KMS-11 (cell line): ENCODE data around the gene POR.

Source experiments
- H2AFZ ChIP-seq: fragments of 200-600 bp; sonication (generic); 2 replicates; pipeline ENCODE4 v1.6.1; 2016; ENCODE audit warnings: antibody characterized with exemption, mixed run types, low read depth
- H3K27ac ChIP-seq: fragments of 200-600 bp; sonication (generic); 2 replicates; pipeline ENCODE4 v1.6.1; 2016; ENCODE audit warnings: mild to moderate bottlenecking, mixed run types
- H3K27me3 ChIP-seq: fragments of 200-600 bp; sonication (generic); 2 replicates; pipeline ENCODE4 v1.6.1; 2017; ENCODE audit warnings: mild to moderate bottlenecking, low read depth, mixed run types, moderate library complexity; ENCODE audit not compliant: insufficient read depth
- H3K36me3 ChIP-seq: fragments of 200-600 bp; sonication (generic); 2 replicates; pipeline ENCODE4 v1.6.1; 2017; ENCODE audit warnings: mild to moderate bottlenecking, mixed run types; ENCODE audit not compliant: insufficient read depth
- H3K4me1 ChIP-seq: fragments of 200-600 bp; sonication (generic); 2 replicates; pipeline ENCODE4 v1.6.1; 2016; ENCODE audit warnings: mild to moderate bottlenecking, low read depth, mixed run types; ENCODE audit not compliant: poor library complexity, severe bottlenecking
- H3K4me2 ChIP-seq: fragments of 200-600 bp; sonication (generic); 2 replicates; pipeline ENCODE4 v1.7.0; 2016; ENCODE audit warnings: mild to moderate bottlenecking, mixed run types
- H3K4me3 ChIP-seq: fragments of 200-600 bp; sonication (generic); IDR thresholded peaks from 2 replicates; pipeline ENCODE4 v1.6.1; 2017; ENCODE audit warnings: low read depth, low read length, mixed read lengths; ENCODE audit not compliant: insufficient read depth
- H3K79me2 ChIP-seq: fragments of 200-600 bp; sonication (generic); 2 replicates; pipeline ENCODE4 v1.6.1; 2016; ENCODE audit warnings: low read depth, mixed run types; ENCODE audit not compliant: insufficient read depth
- H3K9ac ChIP-seq: fragments of 200-600 bp; sonication (generic); 2 replicates; pipeline ENCODE4 v1.6.1; 2016; ENCODE audit warnings: mild to moderate bottlenecking, mixed run types
- H4K20me1 ChIP-seq: fragments of 200-600 bp; sonication (generic); 2 replicates; pipeline ENCODE4 v1.6.1; 2016; ENCODE audit warnings: mild to moderate bottlenecking, mixed run types; ENCODE audit not compliant: insufficient read depth
- TF ChIP-seq, protein P1 (sequence below): fragments of 200-600 bp; sonication (generic); conservative IDR thresholded peaks from 2 replicates; pipeline ENCODE4 v1.6.1; 2017; ENCODE audit warnings: low read depth, mild to moderate bottlenecking, antibody characterized with exemption, low read length, moderate library complexity, mixed read lengths

The POR gene

DNA sequence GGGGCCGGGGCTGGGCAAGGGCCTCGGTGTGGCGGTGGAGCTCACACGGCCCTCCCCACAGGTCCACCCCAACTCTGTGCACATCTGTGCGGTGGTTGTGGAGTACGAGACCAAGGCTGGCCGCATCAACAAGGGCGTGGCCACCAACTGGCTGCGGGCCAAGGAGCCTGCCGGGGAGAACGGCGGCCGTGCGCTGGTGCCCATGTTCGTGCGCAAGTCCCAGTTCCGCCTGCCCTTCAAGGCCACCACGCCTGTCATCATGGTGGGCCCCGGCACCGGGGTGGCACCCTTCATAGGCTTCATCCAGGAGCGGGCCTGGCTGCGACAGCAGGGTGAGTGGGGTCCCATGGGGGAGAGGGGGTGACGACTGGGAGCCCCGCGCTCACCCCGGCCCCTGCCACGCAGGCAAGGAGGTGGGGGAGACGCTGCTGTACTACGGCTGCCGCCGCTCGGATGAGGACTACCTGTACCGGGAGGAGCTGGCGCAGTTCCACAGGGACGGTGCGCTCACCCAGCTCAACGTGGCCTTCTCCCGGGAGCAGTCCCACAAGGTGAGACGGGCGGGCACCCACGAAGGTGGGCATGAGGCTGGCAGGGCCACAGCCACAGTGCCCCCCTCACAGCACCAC, 70.7 kb downstream of the POR start:
- Histone ChIP-seq H2AFZ (no peak overlapping the region), H4K20me1 (no peaks in the 10 kb centered on the region)

DNA sequence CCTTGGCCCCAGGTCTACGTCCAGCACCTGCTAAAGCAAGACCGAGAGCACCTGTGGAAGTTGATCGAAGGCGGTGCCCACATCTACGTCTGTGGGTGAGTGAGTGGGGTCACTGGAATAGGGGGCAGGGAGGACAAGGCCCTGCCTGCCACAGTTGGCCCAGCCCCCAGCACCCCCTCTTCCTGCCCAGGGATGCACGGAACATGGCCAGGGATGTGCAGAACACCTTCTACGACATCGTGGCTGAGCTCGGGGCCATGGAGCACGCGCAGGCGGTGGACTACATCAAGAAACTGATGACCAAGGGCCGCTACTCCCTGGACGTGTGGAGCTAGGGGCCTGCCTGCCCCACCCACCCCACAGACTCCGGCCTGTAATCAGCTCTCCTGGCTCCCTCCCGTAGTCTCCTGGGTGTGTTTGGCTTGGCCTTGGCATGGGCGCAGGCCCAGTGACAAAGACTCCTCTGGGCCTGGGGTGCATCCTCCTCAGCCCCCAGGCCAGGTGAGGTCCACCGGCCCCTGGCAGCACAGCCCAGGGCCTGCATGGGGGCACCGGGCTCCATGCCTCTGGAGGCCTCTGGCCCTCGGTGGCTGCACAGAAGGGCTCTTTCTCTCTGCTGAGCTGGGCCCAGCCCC, 71.3 kb downstream of the POR start:
- H2AFZ ChIP-seq = no peak overlapping the region
- H3K27ac ChIP-seq = no peak overlapping the region
- TF ChIP-seq, protein P1, sequence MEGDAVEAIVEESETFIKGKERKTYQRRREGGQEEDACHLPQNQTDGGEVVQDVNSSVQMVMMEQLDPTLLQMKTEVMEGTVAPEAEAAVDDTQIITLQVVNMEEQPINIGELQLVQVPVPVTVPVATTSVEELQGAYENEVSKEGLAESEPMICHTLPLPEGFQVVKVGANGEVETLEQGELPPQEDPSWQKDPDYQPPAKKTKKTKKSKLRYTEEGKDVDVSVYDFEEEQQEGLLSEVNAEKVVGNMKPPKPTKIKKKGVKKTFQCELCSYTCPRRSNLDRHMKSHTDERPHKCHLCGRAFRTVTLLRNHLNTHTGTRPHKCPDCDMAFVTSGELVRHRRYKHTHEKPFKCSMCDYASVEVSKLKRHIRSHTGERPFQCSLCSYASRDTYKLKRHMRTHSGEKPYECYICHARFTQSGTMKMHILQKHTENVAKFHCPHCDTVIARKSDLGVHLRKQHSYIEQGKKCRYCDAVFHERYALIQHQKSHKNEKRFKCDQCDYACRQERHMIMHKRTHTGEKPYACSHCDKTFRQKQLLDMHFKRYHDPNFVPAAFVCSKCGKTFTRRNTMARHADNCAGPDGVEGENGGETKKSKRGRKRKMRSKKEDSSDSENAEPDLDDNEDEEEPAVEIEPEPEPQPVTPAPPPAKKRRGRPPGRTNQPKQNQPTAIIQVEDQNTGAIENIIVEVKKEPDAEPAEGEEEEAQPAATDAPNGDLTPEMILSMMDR = no peak
- H3K36me3 ChIP-seq = no peaks in the 10 kb centered on the region
- no peak overlapping the region for H3K4me2 ChIP-seq
- no peaks in the 10 kb centered on the region for H4K20me1 ChIP-seq
- no peaks in the 10 kb centered on the region for H3K4me1 ChIP-seq
- H3K27me3 ChIP-seq = no peaks in the 10 kb centered on the region
- H3K9ac ChIP-seq = no peak overlapping the region
- H3K4me3 ChIP-seq = no peak overlapping the region
- no peaks in the 10 kb centered on the region for H3K79me2 ChIP-seq

More for the DNA sequence above, 70.7 kb downstream of the POR start:
- no peaks in the 10 kb centered on the region for H3K36me3 ChIP-seq
- H3K79me2 ChIP-seq = no peaks in the 10 kb centered on the region
- H3K27me3 ChIP-seq = no peaks in the 10 kb centered on the region
- H3K27ac ChIP-seq = no peak overlapping the region
- no peak overlapping the region for H3K4me3 ChIP-seq
- TF ChIP-seq, protein P1 = no peak
- no peak overlapping the region for H3K9ac ChIP-seq
- H3K4me2 ChIP-seq = no peak overlapping the region
- no peaks in the 10 kb centered on the region for H3K4me1 ChIP-seq

DNA sequence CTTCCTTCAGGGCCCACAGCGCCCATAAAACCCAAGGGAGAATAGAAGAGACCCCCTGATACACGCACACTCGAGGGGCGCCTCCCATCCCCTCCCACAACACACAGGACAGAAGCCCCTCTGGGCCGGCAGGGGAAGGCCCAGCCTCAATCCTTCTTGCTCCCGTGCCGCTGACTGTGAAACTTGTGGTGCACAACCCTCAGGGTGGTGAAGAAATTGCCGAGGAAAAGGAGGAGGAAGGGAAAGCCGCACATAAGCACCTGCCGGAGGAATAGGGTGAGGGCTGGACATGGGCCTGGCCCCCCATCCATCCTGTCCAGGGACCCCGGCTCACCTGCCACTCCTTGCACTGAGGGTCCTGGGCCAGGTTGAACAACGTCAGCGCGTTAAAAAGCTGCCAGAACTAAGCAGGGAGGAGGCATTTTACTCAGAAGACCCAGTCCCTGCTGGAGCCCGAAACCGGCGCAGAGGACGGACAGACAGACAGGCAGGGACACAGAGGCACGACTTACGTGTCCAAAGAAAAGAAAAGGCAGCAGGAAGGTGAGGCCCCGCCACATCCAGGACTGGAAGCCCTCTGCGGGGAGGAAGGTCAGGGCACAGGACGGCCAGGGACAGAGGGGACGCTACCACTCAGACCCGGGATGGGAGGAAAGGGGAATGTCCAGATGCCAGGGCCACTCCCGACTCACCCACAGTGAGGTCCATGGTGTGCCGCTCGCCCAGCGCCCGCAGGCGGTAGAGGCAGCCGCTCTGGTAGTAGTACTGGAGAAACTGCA, 72.3 kb downstream of the POR start:
- Histone ChIP-seq H3K27me3 (no peaks in the 10 kb centered on the region), H2AFZ (no peak overlapping the region), H3K9ac (no peak overlapping the region), H3K79me2 (no peaks in the 10 kb centered on the region), H3K4me3 (no peak overlapping the region), H3K27ac (no peak overlapping the region), H3K4me2 (no peak overlapping the region), H3K36me3 (no peaks in the 10 kb centered on the region), H3K4me1 (no peaks in the 10 kb centered on the region), H4K20me1 (no peaks in the 10 kb centered on the region)
- TF ChIP-seq, protein P1 = no peak

DNA sequence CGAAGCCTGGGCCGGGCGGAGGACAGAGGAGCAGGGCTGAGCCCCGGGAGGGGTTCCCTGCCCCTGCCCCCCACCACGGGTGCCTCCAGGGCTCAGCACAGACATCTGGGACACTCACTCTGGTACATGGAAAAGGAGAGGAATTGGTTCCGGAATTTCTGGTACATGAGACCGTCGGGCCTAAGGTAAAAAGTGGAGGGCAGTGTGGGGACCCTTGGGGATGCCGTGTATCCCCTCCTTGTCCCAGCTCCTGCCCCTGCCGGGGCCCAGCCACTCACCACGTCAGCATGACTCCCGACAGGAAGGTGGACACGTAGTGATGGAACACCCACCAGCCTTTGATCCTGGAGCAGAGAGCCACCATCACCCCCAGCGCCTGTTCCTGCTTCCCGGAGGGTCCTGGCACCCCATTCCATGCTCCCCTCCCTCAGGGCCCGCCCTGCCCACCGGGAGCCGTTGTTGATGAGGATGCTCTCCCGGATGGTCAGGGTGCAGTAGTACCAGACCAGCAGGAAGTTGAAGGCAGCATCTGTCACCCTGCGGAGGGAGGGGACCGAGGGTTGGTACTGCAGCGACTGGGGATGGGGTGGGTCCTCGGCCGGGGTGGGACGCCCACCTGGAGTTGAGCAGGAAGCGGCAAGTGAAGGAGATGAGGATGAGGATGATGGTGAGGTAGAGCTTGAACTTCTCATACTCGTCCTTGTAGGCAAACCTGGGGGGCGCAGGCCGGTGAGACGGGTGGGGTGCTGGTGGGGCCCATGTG, 73.0 kb downstream of the POR start:
- TF ChIP-seq, protein P1 = no peak

More for the DNA sequence above, 73.0 kb downstream of the POR start:
- no peaks in the 10 kb centered on the region for H4K20me1 ChIP-seq
- no peaks in the 10 kb centered on the region for H3K4me1 ChIP-seq
- no peak overlapping the region for H3K4me3 ChIP-seq
- no peak overlapping the region for H3K27ac ChIP-seq
- no peak overlapping the region for H3K4me2 ChIP-seq
- H2AFZ ChIP-seq = no peak overlapping the region
- H3K9ac ChIP-seq = no peak overlapping the region
- no peaks in the 10 kb centered on the region for H3K79me2 ChIP-seq
- no peaks in the 10 kb centered on the region for H3K36me3 ChIP-seq
- H3K27me3 ChIP-seq = no peaks in the 10 kb centered on the region
